ENCODE results near the gene BRME1. TPM values are rescaled to one million over a fixed set of nuclear protein-coding genes. Genes with fewer than 3 reads are reported as not detected.
A peak's percentile ranks its signal among the peaks of the same experiment; 100 is the strongest.

The BRME1 gene
- total and polyA plus RNA-seq, 3 donors from 2014 or later, result 17.8 to 48.9 (median 26.3) TPM

DNA sequence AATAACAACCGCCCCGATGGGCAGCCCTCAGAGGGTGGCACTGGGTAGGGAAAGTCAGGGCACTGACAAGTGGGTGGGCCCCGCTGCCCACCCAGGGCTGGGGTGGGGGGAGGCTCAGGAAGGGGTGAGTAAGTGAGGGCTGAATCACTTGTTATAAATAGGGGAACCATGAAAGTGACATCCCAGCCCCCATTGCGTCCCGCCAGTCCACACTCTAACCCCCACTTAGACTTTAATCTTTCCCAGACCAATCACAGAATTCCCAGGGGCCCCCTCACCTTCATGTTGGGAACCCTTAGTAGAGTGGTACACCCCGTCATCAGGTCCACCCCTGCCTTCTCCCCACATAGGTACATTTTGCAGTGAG is 66.0 kb downstream of the BRME1 start:
- intact Hi-C loops (cut with DNase I; ENCODE audit: low total_unique reads), result loop anchor here (5.0 kb wide), 1 partner anchor 48 kb away; no protein-coding TSS in a partner anchor
- H3K36me3 ChIP-seq (ENCODE audit: low read depth, missing control alignments), result no peaks in the 10 kb centered on the region
- DNase-seq, result no peak
- no peaks in the 10 kb centered on the region for H3K9me3 ChIP-seq
- TF ChIP-seq, protein P1, sequence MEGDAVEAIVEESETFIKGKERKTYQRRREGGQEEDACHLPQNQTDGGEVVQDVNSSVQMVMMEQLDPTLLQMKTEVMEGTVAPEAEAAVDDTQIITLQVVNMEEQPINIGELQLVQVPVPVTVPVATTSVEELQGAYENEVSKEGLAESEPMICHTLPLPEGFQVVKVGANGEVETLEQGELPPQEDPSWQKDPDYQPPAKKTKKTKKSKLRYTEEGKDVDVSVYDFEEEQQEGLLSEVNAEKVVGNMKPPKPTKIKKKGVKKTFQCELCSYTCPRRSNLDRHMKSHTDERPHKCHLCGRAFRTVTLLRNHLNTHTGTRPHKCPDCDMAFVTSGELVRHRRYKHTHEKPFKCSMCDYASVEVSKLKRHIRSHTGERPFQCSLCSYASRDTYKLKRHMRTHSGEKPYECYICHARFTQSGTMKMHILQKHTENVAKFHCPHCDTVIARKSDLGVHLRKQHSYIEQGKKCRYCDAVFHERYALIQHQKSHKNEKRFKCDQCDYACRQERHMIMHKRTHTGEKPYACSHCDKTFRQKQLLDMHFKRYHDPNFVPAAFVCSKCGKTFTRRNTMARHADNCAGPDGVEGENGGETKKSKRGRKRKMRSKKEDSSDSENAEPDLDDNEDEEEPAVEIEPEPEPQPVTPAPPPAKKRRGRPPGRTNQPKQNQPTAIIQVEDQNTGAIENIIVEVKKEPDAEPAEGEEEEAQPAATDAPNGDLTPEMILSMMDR (IDR thresholded peaks at IDR 0.05), result no peak
- no peak for TF ChIP-seq POLR2A (IDR thresholded peaks at IDR 0.05)
- 54 to 57% methylated on average over 3 to 6 of the region's 6 CpGs for WGBS, 2 donors
- peaks cover 20% of the 10 kb centered on the region for H3K4me1 ChIP-seq
- H3K4me3 ChIP-seq, result peak overlapping the region; percentile 86 to 88
- H3K27me3 ChIP-seq, result no peaks in the 10 kb centered on the region
- H3K27ac ChIP-seq, result peak overlapping the region; percentile 95 to 99

DNA sequence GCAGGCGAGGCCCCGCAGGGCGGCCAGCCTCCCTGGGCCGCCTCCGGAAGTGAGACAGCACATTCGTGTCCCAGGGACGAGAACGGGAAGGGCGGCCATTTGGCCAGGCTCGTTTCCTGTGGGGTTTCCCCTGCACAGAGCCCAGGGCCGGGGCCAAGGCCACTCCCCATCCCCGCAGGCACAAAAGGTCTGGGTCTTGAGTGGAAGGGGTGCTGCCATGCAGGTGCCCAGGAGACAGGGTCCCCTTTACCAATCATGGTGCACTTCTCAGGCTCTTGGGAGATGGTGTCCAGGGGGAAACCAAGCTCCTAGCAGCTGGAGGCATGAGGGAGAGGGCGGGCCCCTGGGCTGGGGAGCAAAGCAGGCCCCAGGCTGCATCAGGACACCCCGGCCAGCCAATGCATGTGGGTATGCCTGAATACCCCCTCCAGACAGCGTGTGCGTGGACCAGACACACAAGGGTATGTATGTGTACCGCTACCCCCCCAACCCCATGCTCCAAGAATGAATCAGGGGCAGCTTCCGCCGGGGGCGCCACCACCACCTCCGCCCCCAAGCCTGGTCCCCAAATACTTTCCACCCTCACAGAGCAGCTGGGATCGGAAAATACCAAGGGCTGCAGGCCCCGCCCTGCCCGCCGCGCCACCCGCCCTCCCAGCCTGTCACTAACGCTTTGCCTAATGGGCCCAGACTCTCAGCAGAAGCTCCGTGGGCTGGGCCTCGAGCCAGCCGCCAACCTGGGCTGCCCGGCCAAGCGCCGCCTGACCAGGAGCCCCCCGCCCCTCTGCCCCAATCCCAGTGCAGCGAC is 66.6 kb downstream of the BRME1 start:
- peak; percentile 79 for DNase-seq
- Histone ChIP-seq H3K9me3 (no peaks in the 10 kb centered on the region), H3K27me3 (no peaks in the 10 kb centered on the region), H3K36me3 (ENCODE audit: low read depth, missing control alignments) (no peaks in the 10 kb centered on the region), H3K4me1 (peaks cover 20% of the 10 kb centered on the region), H3K4me3 (peak overlapping the region; percentile 86 to 88), H3K27ac (peak overlapping the region; percentile 95 to 99)
- WGBS, 2 donors, result 19 to 45% methylated on average over 9 to 36 of the region's 36 CpGs
- TF ChIP-seq, protein P1 (IDR thresholded peaks at IDR 0.05), result no peak
- TF ChIP-seq POLR2A (IDR thresholded peaks at IDR 0.05), result no peak
- intact Hi-C loops (cut with DNase I; ENCODE audit: low total_unique reads), result no loop called here

DNA sequence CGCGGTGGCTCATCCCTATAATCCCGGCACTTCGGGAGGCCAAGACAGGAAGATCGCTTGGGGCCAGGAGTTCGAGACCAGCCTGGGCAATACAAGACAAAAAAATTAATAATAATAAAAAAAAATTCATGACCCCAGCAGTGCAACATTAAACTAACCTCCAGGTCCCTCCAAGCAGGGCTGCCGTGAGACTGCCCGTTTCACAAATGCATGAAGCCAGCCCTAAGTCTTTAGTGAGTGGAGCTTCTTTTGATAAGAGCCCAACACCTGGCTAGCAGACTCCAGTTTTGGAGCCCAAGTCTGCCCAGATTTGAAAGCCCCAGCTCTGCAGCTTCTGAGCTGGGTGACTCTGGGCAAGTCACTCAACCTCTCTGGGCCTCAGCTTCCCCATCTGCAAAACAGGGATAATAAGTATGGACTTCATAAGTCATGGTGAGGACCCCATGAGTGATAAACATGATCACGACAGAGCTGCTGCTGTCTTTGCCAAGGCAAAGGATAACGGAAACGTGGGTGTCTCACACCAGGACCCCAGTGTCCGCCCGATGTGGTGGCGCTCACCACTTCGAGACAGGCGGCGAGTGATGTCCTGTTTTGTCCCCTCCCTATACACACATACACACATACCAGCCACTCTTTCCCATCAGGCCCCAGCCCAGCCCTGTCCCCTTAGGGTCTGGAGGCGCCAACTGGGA is 67.3 kb downstream of the BRME1 start:
- no peaks in the 10 kb centered on the region for H3K27me3 ChIP-seq
- H3K4me1 ChIP-seq, result peaks cover 25% of the 10 kb centered on the region
- no peak for TF ChIP-seq POLR2A (IDR thresholded peaks at IDR 0.05)
- TF ChIP-seq, protein P1 (IDR thresholded peaks at IDR 0.05), result no peak
- no peaks in the 10 kb centered on the region for H3K9me3 ChIP-seq
- no peak for DNase-seq
- peak overlapping the region; percentile 95 to 99 for H3K27ac ChIP-seq
- WGBS, 2 donors, result 60 to 74% methylated on average over 8 to 18 of the region's 18 CpGs
- H3K4me3 ChIP-seq, result peak overlapping the region in 1 of 2 donors; percentile 86
- intact Hi-C loops (cut with DNase I; ENCODE audit: low total_unique reads), result no loop called here
- no peaks in the 10 kb centered on the region for H3K36me3 ChIP-seq (ENCODE audit: low read depth, missing control alignments)

DNA sequence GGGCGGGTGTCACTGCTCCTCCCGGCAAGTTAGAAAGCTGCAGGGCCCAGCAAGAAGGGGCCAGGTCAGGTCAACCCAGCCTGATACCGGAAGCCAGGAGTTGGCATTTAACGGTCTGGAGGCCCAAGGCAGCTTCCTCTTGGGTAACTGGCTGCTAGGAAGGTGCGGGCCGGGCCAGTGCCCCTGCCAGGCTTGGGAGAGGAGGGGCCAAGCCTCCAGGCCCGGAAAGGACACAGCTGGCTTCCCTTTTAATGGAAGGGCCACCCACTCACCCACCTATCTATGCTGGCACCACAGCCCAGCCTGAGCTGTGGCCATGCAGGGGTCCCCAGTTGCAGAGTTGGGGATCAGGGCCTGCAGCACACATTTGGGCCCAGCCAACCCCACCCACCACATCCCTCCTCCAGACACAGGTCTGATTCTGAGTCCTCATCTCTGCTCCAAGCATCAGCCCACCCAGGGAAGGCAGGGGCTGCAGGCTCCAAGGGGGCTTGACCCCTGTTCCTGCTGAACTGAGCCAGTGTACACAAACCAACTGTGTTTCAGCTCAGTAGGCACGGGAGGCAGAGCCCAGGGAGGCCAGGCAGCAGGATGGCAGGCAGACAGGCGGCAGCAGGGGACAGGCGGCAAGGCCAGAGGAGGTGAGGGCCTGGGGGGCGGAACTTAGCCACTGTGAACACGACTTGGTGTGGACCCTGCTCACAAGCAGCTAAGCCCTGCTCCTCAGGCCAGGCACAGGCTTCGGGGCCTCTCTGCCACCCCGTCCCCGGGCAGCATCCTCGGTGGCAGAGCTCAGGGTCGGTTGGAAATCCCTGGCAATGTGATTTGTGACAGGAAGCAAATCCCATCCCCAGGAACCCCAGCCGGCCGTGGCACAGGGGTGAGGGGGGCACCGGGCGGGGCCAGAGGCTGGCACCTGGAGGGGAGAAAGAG is 69.9 kb downstream of the BRME1 start:
- Histone ChIP-seq H3K27ac (peak overlapping the region; percentile 51 to 74), H3K4me1 (peaks cover 25% of the 10 kb centered on the region), H3K36me3 (ENCODE audit: low read depth, missing control alignments) (no peaks in the 10 kb centered on the region), H3K27me3 (no peaks in the 10 kb centered on the region), H3K9me3 (no peaks in the 10 kb centered on the region), H3K4me3 (no peak overlapping the region)
- intact Hi-C loops (cut with DNase I; ENCODE audit: low total_unique reads), result no loop called here
- no peak for DNase-seq
- no peak for TF ChIP-seq POLR2A (IDR thresholded peaks at IDR 0.05)
- TF ChIP-seq, protein P1 (IDR thresholded peaks at IDR 0.05), result no peak
- 72 to 78% methylated on average over 6 to 21 of the region's 21 CpGs for WGBS, 2 donors

Data from testis (tissue), 3 donors.